Measurements from ENCODE around the gene DSCAM. TPM values are rescaled to one million over a fixed set of nuclear protein-coding genes. Genes with fewer than 3 reads are reported as not detected.

Gene DSCAM
- total RNA-seq, 1 experiment from 2014 or later = not detected

DNA sequence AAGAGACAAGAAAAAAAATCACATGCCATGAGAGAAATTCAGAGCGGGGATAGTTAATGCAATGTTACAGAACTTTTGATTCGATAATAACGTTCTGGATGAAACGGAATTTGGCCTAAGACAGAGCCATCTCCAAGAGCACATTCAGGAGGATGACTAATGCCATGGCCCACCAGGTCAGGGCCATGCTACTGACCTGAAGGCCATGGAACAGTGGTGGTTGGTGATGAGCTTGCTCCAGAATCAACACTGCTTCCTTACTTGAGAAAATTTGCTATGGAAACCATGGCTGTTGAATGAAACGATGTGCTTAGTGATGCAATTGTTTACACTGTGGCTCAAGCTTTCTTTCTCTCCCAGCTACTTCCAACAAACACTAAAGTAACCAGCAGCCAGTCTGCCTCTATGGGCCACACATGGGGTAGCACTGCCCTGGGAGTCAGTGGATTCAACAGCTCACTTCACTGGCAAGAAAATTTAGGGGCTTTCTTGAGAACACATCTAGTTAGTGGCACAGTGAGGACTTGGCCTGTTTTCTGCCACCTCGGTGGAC is 680.6 kb downstream of the DSCAM start:
- POLR2A ChIA-PET = no interaction called here

DNA sequence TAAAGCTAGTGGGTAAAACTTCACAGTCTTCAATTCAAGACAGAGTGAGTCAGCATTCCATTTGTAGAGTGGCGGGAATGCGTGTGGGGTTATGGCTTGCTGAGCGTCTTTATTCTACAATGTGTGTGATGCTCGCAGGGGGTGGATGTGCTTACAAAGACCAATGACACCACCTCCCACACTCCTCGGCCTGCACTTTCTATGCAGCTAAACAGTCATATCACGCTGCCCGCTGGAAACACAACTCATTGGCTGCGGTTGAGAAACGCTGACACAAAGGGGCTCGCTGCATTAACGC is 681.2 kb downstream of the DSCAM start:
- Histone ChIP-seq H3K4me2 (ENCODE audit: low read length) (no peak overlapping the region), H3K79me2 (ENCODE audit: insufficient read depth, low read length) (no peaks in the 10 kb centered on the region), H3K4me1 (ENCODE audit: control insufficient read depth in 1 of 2, insufficient read depth in 2 of 2, low read length in 2 of 2) (no peaks in the 10 kb centered on the region), H3K4me3 (replicated peaks in 1 of 2; ENCODE audit: low read depth in 1 of 2, low read length in 2 of 2) (no peak overlapping the region), H3K27ac (ENCODE audit: low read depth, low read length) (no peak overlapping the region), H2AFZ (ENCODE audit: low read depth, low read length, poor library complexity, severe bottlenecking) (no peak overlapping the region), H3K9me3 (ENCODE audit: control insufficient read depth in 1 of 2, insufficient read depth in 1 of 2, low read depth in 1 of 2, low read length in 2 of 2) (peaks cover 5 to 35% of the 10 kb centered on the region in 2 experiments; a peak in 2 of 4 replicates), H4K20me1 (ENCODE audit: insufficient read depth) (no peaks in the 10 kb centered on the region), H3K9me2 (ENCODE audit: insufficient read depth) (no peaks in the 10 kb centered on the region), H3K9ac (ENCODE audit: low read length) (no peak overlapping the region), H3K27me3 (ENCODE audit: insufficient read depth, low read length) (no peaks in the 10 kb centered on the region), H3K36me3 (ENCODE audit: control insufficient read depth in 1 of 2, insufficient read depth in 2 of 2, low read length in 2 of 2) (no peaks in the 10 kb centered on the region)
- intact Hi-C loops (cut with micrococcal nuclease) = no loop called here
- CTCF ChIA-PET = no interaction called here
- ATAC-seq (no peak), DNase-seq (ENCODE audit: low read depth, low spot score) (no peak)
- POLR2A ChIA-PET = no interaction called here
- TF ChIP-seq ZNF274 (IDR thresholded peaks at IDR 0.05; ENCODE audit: low read depth, low read length) (no peak), EZH2phosphoT487 (IDR thresholded peaks at IDR 0.05; ENCODE audit: borderline replicate concordance) (no peak), CEBPB (IDR thresholded peaks at IDR 0.05; ENCODE audit: low read depth) (no peak), SIN3A (IDR thresholded peaks at IDR 0.05; ENCODE audit: low read depth) (no peak), POLR2AphosphoS5 (IDR thresholded peaks at IDR 0.05; ENCODE audit: low read depth, low read length) (no peak), ELF1 (IDR thresholded peaks at IDR 0.05; ENCODE audit: borderline replicate concordance, low read depth) (no peak), CBX3 (IDR thresholded peaks at IDR 0.05; ENCODE audit: low read depth) (no peak), YY1 (IDR thresholded peaks at IDR 0.05; ENCODE audit: extremely low read depth, insufficient replicate concordance, low read depth, low read length) (no peak), POLR2A (IDR thresholded peaks at IDR 0.05; ENCODE audit: borderline replicate concordance, extremely low read depth, insufficient read depth, insufficient read length) (no peak)
- TF ChIP-seq, protein P1, sequence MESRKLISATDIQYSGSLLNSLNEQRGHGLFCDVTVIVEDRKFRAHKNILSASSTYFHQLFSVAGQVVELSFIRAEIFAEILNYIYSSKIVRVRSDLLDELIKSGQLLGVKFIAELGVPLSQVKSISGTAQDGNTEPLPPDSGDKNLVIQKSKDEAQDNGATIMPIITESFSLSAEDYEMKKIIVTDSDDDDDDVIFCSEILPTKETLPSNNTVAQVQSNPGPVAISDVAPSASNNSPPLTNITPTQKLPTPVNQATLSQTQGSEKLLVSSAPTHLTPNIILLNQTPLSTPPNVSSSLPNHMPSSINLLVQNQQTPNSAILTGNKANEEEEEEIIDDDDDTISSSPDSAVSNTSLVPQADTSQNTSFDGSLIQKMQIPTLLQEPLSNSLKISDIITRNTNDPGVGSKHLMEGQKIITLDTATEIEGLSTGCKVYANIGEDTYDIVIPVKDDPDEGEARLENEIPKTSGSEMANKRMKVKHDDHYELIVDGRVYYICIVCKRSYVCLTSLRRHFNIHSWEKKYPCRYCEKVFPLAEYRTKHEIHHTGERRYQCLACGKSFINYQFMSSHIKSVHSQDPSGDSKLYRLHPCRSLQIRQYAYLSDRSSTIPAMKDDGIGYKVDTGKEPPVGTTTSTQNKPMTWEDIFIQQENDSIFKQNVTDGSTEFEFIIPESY (IDR thresholded peaks at IDR 0.05; ENCODE audit: extremely low read depth, insufficient replicate concordance, low read length) = no peak
- TF ChIP-seq, protein P2, sequence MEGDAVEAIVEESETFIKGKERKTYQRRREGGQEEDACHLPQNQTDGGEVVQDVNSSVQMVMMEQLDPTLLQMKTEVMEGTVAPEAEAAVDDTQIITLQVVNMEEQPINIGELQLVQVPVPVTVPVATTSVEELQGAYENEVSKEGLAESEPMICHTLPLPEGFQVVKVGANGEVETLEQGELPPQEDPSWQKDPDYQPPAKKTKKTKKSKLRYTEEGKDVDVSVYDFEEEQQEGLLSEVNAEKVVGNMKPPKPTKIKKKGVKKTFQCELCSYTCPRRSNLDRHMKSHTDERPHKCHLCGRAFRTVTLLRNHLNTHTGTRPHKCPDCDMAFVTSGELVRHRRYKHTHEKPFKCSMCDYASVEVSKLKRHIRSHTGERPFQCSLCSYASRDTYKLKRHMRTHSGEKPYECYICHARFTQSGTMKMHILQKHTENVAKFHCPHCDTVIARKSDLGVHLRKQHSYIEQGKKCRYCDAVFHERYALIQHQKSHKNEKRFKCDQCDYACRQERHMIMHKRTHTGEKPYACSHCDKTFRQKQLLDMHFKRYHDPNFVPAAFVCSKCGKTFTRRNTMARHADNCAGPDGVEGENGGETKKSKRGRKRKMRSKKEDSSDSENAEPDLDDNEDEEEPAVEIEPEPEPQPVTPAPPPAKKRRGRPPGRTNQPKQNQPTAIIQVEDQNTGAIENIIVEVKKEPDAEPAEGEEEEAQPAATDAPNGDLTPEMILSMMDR (IDR thresholded peaks at IDR 0.05 in 2 of 3, conservative IDR thresholded peaks at IDR 0.05 in 1 of 3; ENCODE audit: borderline replicate concordance in 1 of 3, insufficient read depth in 1 of 3, low read depth in 2 of 3, low read length in 2 of 3) = no peak
- no TSS peak for BruUV-seq (replicated peaks)
- RAD21 ChIA-PET (ENCODE audit: low non-redundant PET in 1 of 2, low total read pairs in 2 of 2, uncharacterized antibody in 2 of 2, unreplicated experiment in 2 of 2) = no interaction called here

More for the DNA sequence above, 680.6 kb downstream of the DSCAM start:
- no peak overlapping the region for H3K9ac ChIP-seq (ENCODE audit: low read length)
- no peaks in the 10 kb centered on the region for H3K4me1 ChIP-seq (ENCODE audit: control insufficient read depth in 1 of 2, insufficient read depth in 2 of 2, low read length in 2 of 2)
- no peaks in the 10 kb centered on the region for H3K36me3 ChIP-seq (ENCODE audit: control insufficient read depth in 1 of 2, insufficient read depth in 2 of 2, low read length in 2 of 2)
- no peak overlapping the region for H2AFZ ChIP-seq (ENCODE audit: low read depth, low read length, poor library complexity, severe bottlenecking)
- TF ChIP-seq ELF1 (IDR thresholded peaks at IDR 0.05; ENCODE audit: borderline replicate concordance, low read depth) (no peak), SP1 (IDR thresholded peaks at IDR 0.05; ENCODE audit: low read depth) (no peak)
- TF ChIP-seq, protein P3, sequence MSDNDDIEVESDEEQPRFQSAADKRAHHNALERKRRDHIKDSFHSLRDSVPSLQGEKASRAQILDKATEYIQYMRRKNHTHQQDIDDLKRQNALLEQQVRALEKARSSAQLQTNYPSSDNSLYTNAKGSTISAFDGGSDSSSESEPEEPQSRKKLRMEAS (IDR thresholded peaks at IDR 0.05) = no peak
- peaks cover 5 to 35% of the 10 kb centered on the region in 2 experiments; a peak in 2 of 4 replicates for H3K9me3 ChIP-seq (ENCODE audit: control insufficient read depth in 1 of 2, insufficient read depth in 1 of 2, low read depth in 1 of 2, low read length in 2 of 2)
- RAD21 ChIA-PET (ENCODE audit: low non-redundant PET in 1 of 2, low total read pairs in 2 of 2, uncharacterized antibody in 2 of 2, unreplicated experiment in 2 of 2) = no interaction called here
- CTCF ChIA-PET = no interaction called here
- no peak overlapping the region for H3K27ac ChIP-seq (ENCODE audit: low read depth, low read length)
- no peaks in the 10 kb centered on the region for H3K9me2 ChIP-seq (ENCODE audit: insufficient read depth)
- H3K4me2 ChIP-seq (ENCODE audit: low read length) = no peak overlapping the region
- intact Hi-C loops (cut with micrococcal nuclease) = no loop called here
- no peaks in the 10 kb centered on the region for H3K79me2 ChIP-seq (ENCODE audit: insufficient read depth, low read length)
- no TSS peak for BruUV-seq (replicated peaks)
- no peak for DNase-seq (ENCODE audit: low read depth, low spot score)
- no peak overlapping the region for H3K4me3 ChIP-seq (replicated peaks in 1 of 2; ENCODE audit: low read depth in 1 of 2, low read length in 2 of 2)
- H4K20me1 ChIP-seq (ENCODE audit: insufficient read depth) = no peaks in the 10 kb centered on the region
- ATAC-seq = no peak
- H3K27me3 ChIP-seq (ENCODE audit: insufficient read depth, low read length) = no peaks in the 10 kb centered on the region

Data from HCT116 (cell line).